Measurements from ENCODE around the gene FAM135A.

GRCh38 chr6:70563530-70563929 lies 150.2 kb downstream of the FAM135A start:
- TF ChIP-seq TAF1 (IDR thresholded peaks at IDR 0.05; ENCODE audit: borderline replicate concordance, insufficient read depth, low read length) (no peak), POLR2AphosphoS5 (IDR thresholded peaks at IDR 0.05; ENCODE audit: low read depth, low read length) (no peak), REST (IDR thresholded peaks at IDR 0.05; ENCODE audit: insufficient read depth in 1 of 2, low read depth in 2 of 2, low read length in 2 of 2) (no peak)
